PC-9 (cell line): Measurements from ENCODE around the gene NCK1.

ENCODE experiments used
- EZH2 ChIP-seq: fragments of 200-600 bp; sonication (generic); IDR thresholded peaks from 2 replicates; pipeline ENCODE4 v1.8.0; 2017; ENCODE audit warnings: antibody characterized with exemption, low read depth
- TF ChIP-seq, protein P1 (sequence below): fragments of 200-600 bp; sonication (generic); conservative IDR thresholded peaks from 2 replicates; pipeline ENCODE4 v1.6.1; 2017; ENCODE audit warnings: mixed run types, antibody characterized with exemption, mild to moderate bottlenecking, moderate library complexity

DNA sequence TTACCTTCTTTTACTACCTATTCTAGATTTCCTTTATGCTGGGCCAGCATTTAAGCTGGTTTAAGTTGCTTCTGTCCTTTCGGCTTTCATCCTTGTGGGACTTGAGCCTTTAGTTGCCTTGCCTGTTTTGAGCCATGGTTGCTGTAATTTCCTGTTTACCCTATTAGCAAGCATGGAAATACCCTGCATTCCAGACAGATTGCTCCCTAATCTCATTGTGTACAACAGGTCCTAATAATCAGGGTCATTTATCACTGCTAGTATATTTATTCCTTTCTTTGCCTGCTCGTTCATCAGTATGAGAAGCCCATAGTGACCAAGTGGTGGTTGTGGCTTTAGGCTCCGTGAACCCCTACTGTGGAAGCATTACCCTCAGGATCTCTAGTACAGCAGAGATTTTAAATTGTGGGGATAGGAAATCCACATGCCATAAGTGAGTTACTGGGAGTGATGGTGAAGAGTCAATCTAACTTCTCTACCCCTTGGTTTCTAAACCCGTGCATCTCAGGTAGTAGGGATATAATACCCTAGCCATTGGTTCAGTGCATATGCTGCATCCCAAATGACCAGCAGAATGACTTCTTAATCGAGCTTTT is 31.9 kb downstream of the NCK1 start:
- TF ChIP-seq, protein P1, sequence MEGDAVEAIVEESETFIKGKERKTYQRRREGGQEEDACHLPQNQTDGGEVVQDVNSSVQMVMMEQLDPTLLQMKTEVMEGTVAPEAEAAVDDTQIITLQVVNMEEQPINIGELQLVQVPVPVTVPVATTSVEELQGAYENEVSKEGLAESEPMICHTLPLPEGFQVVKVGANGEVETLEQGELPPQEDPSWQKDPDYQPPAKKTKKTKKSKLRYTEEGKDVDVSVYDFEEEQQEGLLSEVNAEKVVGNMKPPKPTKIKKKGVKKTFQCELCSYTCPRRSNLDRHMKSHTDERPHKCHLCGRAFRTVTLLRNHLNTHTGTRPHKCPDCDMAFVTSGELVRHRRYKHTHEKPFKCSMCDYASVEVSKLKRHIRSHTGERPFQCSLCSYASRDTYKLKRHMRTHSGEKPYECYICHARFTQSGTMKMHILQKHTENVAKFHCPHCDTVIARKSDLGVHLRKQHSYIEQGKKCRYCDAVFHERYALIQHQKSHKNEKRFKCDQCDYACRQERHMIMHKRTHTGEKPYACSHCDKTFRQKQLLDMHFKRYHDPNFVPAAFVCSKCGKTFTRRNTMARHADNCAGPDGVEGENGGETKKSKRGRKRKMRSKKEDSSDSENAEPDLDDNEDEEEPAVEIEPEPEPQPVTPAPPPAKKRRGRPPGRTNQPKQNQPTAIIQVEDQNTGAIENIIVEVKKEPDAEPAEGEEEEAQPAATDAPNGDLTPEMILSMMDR = no peak
- TF ChIP-seq EZH2 = no peak
